Medulla oblongata (tissue), 1 donor: Measurements from ENCODE around the gene LDHAL6A.
"Not testable (repeated sequence)": the region's sequence is repeated elsewhere in the genome, so short reads cannot be mapped to it uniquely, and the experiment has no call there.

ENCODE experiments used
- DNase-seq: peaks from one replicate; pipeline ENCODE4 v3.0.0-alpha.2; 2015; ENCODE audit errors: extremely low spot score

LDHAL6A gene

DNA sequence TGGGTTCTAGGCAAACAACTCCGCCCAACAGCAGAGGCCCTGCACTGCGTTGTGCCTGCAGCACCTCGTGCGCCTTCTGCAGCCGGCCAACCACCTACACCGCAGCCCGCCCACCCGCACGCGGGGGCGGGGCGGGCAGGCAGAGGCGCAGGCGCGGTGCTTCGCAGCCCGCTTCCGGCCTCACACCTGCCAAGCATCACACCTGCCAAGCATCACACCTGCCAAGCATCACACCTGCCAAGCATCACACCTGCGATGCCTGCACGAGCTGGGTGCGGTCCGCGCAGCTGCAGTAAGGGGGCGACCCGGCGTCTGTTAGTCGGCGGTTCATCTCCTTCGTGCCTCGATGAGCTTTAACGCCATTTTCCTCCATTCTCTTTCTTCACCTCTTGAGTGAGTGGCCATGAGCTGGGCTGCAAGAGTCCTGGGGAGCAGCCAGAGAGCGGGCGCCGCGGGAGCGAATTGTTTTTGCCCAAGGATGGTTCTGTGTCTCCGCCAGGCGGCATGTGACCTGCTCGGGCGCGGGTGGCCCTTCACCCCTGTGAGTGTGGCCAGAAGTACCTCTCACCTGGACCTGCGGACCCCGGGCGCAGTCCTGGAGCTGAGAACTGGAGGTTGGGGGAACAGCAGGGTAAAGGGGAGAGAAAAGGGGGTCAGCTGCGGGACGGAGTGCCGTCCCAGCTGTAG lies at the start of gene LDHAL6A:
Gene LDHAL6A (plus strand): TSS at position 171 of the 687 bp plus-strand sequence. CDS start 825 bp downstream, outside the sequence.
- no peak for DNase-seq

DNA sequence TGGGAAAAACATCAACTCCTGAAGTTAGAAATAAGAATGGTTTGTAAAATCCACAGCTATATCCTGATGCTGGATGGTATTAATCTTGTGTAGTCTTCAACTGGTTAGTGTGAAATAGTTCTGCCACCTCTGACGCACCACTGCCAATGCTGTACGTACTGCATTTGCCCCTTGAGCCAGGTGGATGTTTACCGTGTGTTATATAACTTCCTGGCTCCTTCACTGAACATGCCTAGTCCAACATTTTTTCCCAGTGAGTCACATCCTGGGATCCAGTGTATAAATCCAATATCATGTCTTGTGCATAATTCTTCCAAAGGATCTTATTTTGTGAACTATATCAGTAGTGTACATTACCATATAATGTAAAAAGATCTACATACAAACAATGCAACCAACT lies 48.3 kb upstream of the LDHAL6A start:
- not testable (repeated sequence) for DNase-seq

- no peak for DNase-seq
Observed at GRCh38 chr11:18408558-18409291, 46.9 kb upstream of the LDHAL6A start.

DNA sequence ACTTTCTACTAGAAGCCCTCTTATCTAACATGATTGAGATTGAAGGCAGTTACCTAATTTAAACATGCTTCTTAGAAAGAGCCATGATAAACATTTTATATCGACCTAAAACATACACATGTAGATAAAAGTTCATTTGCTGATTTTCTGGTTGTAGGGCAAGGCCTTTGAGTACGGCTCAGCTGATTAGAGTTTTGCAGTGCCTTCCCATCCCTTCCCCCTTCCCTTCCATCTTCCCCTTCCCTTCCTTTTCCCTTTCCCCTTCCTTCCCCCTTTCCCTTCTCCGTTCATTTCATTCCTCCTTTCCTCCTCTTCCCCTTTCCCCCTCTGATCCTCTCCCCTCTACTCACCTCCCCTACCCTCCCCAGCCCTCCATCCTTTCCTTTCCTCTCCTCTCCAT lies 39.2 kb upstream of the LDHAL6A start:
- no peak for DNase-seq

- no peak for DNase-seq
Observed at GRCh38 chr11:18419040-18419439, 36.6 kb upstream of the LDHAL6A start.

- no peak for DNase-seq
Observed at GRCh38 chr11:18420067-18420466, 35.6 kb upstream of the LDHAL6A start.

DNA sequence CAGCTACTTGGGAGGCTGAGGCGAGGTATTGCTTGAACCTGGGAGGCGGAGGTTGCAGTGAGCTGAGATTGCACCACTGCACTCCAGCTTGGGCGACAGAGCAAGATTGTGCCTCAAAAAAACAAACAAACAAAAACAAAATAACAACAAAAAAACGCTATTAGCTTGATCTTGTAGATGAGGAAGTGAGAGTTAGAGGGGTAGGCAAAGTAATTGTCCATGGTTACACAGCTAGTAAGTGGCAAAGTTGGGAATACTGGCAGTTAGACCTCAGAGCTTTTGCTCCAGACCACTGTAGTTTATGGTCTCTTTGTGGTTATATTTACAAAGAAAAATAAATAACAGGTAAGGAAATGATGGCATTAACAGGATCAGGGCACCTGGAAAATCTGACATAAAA lies 28.4 kb upstream of the LDHAL6A start:
- DNase-seq: no peak

GRCh38 chr11:18429332-18429731 lies 26.3 kb upstream of the LDHAL6A start:
- DNase-seq: no peak

GRCh38 chr11:18438691-18439090 lies 17.0 kb upstream of the LDHAL6A start:
- no peak for DNase-seq

- no peak for DNase-seq
Observed at GRCh38 chr11:18449251-18449650, 6.4 kb upstream of the LDHAL6A start.

- no peak for DNase-seq
Observed at GRCh38 chr11:18452927-18453326, 2.7 kb upstream of the LDHAL6A start.

- no peak for DNase-seq
Observed at GRCh38 chr11:18457450-18457849, 1.8 kb downstream of the LDHAL6A start.

DNA sequence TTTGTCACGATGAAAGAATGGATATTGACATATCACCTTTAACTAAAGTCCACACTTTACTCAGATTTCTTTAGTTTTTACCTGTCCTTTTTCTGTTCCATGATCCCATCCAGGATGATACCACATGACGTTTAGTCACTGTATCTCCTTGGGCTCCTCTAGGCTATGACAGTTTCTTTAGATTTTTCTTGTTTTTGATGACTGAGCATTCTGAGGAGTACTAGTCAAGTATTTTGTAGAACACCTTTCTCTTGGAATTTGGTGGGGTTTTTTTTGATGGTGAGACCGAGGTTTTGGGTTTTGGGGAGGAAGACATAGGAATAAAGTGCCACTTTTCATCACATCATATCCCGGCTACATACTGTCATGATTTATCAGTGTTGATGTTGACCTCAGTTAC lies 4.0 kb downstream of the LDHAL6A start:
- DNase-seq: no peak

GRCh38 chr11:18461909-18462308 lies 6.3 kb downstream of the LDHAL6A start:
- no peak for DNase-seq

GRCh38 chr11:18463439-18463838 lies 7.8 kb downstream of the LDHAL6A start:
- DNase-seq: no peak

GRCh38 chr11:18466402-18466801 lies 10.7 kb downstream of the LDHAL6A start:
- no peak for DNase-seq

DNA sequence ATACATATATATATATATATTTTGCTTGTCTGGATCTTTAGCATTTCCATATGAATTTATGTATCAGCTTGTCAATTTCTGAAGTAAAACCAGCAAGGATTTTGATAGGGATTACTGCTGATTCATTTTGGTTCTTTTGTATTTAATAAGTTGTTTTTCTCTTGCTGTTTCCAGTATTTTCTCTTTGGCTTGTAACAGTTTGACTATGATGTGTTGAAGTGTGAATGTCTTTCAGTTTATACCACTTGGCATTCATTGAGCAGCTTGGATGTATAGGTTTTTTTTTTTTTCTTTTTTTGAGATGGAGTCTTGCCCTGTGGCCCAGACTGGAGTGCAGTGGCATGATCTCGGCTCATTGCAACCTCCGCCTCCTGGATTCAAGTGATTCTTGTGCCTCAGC lies 12.4 kb downstream of the LDHAL6A start:
- DNase-seq: no peak

GRCh38 chr11:18468961-18469360 lies 13.3 kb downstream of the LDHAL6A start:
- no peak for DNase-seq

DNA sequence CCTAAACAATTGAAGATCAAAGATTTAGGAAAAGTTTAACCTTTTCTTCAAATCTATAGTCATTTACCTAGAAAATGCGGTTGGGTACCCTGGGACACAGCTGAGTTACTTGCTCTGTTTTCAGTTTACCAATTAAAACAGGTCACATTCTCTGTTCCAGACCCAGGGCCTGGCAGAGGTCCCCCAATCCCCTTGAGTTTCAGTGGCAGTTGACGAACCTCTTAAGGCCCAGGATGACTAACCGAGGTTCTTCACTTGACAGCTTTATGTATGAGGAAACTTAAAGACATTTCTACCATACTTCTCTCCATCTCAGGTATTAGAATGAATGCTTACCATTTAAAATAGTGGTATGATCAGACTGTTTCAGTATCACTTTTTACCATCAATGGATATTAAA lies 16.3 kb downstream of the LDHAL6A start:
- DNase-seq: no peak

DNA sequence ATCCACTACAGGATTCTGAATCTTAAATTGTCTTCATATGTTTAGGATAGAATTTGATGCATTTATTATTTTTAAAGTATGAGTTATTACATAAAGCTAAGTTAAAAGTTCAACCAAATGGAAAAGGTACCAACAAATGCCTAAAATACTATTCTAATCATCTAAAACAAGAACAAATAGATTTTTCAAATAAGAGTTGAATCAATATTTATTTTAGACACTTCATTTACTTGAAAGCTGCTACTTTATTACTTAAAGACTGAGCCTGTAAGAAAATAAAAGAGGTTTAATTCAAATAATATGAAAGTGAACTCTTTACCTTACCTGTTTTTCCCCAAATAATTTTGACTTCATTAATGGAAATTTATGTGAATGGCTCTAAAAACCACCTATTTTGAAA lies 16.9 kb downstream of the LDHAL6A start:
- DNase-seq: no peak

DNA sequence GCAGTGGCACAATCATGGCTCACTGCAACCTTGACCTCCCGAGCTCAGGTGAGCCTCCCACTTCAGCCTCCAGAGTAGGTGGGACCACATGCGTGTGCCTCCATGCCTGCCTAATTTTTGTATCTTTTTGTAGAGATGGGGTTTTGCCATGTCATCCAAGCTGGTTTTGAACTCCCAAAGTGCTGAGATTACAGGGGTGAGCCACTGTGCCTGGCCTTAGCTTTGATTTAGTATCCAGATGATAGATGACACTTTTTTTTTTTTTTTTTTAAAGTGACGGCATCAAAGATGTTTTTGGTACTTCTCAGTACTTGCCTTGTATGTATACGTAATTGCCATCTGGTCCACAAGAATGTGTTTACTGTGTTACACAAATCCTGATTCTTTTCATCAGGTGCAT lies 23.4 kb downstream of the LDHAL6A start:
- DNase-seq: no peak

- no peak for DNase-seq
Observed at GRCh38 chr11:18485913-18486528, 30.4 kb downstream of the LDHAL6A start.

DNA sequence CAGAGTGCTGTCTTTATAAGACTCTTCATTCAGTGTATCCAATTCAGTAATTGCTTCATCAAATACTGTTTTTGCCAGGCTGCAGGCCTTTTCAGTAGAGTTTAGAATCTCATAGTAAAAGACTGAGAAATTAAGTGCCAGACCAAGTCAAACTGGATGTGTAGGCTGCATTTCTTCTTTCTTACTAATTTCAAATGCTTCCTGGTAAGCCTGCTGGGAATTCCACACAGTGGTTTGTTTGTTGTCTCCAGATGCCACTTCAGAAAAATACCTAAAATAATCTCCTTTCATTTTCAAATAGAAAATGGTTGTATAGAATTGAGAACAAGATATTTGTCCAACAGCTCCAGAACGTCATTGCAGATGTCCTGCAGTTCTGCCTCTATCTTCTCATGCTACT lies 34.7 kb downstream of the LDHAL6A start:
- DNase-seq: no peak
